Liver (tissue), 9 donors: ENCODE results near the gene PFN3. TPM values are rescaled to one million over a fixed set of nuclear protein-coding genes. Genes with fewer than 3 reads are reported as not detected.
A peak's percentile ranks its signal among the peaks of the same experiment; 100 is the strongest.

Source experiments
- DNase-seq: peaks from one replicate; pipeline ENCODE4 v3.0.0-alpha.2; 2017; ENCODE audit warnings: low spot score
- H3K27ac ChIP-seq, 2 donors: one replicate each; pipeline ENCODE4 v1.7.0; 2013; ENCODE audit warnings: inconsistent platforms in 2 of 2, low read length in 2 of 2, control low read depth in 1 of 2, low read depth in 1 of 2, mild to moderate bottlenecking in 1 of 2
- H3K27me3 ChIP-seq, 4 donors: one replicate each; pipeline versions ENCODE4 v1.6.1 to v1.7.0; 2013; ENCODE audit warnings: low read length in 3 of 4, inconsistent platforms in 1 of 4, mild to moderate bottlenecking in 1 of 4, moderate library complexity in 1 of 4; ENCODE audit not compliant: control insufficient read depth in 4 of 4, insufficient read depth in 4 of 4
- H3K36me3 ChIP-seq, 4 donors: one replicate each; pipeline versions ENCODE4 v1.6.1 to v1.7.0; 2013; ENCODE audit warnings: low read length in 3 of 4, mild to moderate bottlenecking in 3 of 4, low read depth in 1 of 4, moderate library complexity in 1 of 4; ENCODE audit not compliant: control insufficient read depth in 4 of 4, insufficient read depth in 3 of 4
- H3K4me1 ChIP-seq, 4 donors: one replicate each; pipeline versions ENCODE4 v1.6.1 to v1.7.0; 2013; ENCODE audit warnings: low read length in 3 of 4, mild to moderate bottlenecking in 3 of 4, moderate library complexity in 1 of 4; ENCODE audit not compliant: control insufficient read depth in 4 of 4, insufficient read depth in 4 of 4
- H3K4me3 ChIP-seq, 3 donors: one replicate each; pipeline versions ENCODE4 v1.6.1 to v1.7.0; 2013; ENCODE audit warnings: low read length in 3 of 3, control low read depth in 1 of 3, low read depth in 1 of 3, mild to moderate bottlenecking in 1 of 3
- H3K9ac ChIP-seq, 2 donors: one replicate each; pipeline ENCODE4 v1.7.0; 2013; ENCODE audit warnings: low read length in 2 of 2, mild to moderate bottlenecking in 2 of 2, moderate library complexity in 2 of 2, control low read depth in 1 of 2, low read depth in 1 of 2
- H3K9me3 ChIP-seq, 4 donors: one replicate each; pipeline versions ENCODE4 v1.6.1 to v1.7.0; 2013; ENCODE audit warnings: low read length in 3 of 4; ENCODE audit not compliant: control insufficient read depth in 4 of 4
- ATF3 ChIP-seq: IDR thresholded peaks from 2 replicates; pipeline ENCODE4 v1.6.1; 2016; ENCODE audit warnings: antibody characterized with exemption
- EGR1 ChIP-seq, 2 donors: IDR thresholded peaks; 2 replicates each; pipeline ENCODE4 v1.6.1; 2016 to 2018; ENCODE audit warnings: antibody characterized with exemption in 2 of 2, low read depth in 2 of 2
- FOXA1 ChIP-seq: IDR thresholded peaks from 2 replicates; pipeline ENCODE4 v1.6.1; 2016; ENCODE audit warnings: antibody characterized with exemption
- FOXA2 ChIP-seq: IDR thresholded peaks from 2 replicates; pipeline ENCODE4 v1.6.1; 2016; ENCODE audit warnings: antibody characterized with exemption
- GABPA ChIP-seq, 2 donors: IDR thresholded peaks in 1 of 2; conservative IDR thresholded peaks in 1 of 2; 2 replicates each; pipeline ENCODE4 v1.6.1; 2016; ENCODE audit warnings: antibody characterized with exemption in 2 of 2, mild to moderate bottlenecking in 1 of 2, moderate library complexity in 1 of 2
- HNF4A ChIP-seq, 2 donors: conservative IDR thresholded peaks; 2 replicates each; pipeline ENCODE4 v1.6.1; 2016; ENCODE audit warnings: antibody characterized with exemption in 2 of 2, mild to moderate bottlenecking in 2 of 2
- HNF4G ChIP-seq: IDR thresholded peaks from 2 replicates; pipeline ENCODE4 v1.6.1; 2016; ENCODE audit warnings: antibody characterized with exemption
- JUND ChIP-seq, 2 donors: IDR thresholded peaks; 2 replicates each; pipeline ENCODE4 v1.6.1; 2016; ENCODE audit warnings: antibody characterized with exemption in 2 of 2
- NR2F2 ChIP-seq: IDR thresholded peaks from 2 replicates; pipeline ENCODE4 v1.6.1; 2016; ENCODE audit warnings: antibody characterized with exemption
- RAD21 ChIP-seq, 2 donors: IDR thresholded peaks; 2 replicates each; pipeline ENCODE4 v1.6.1; 2016; ENCODE audit warnings: antibody characterized with exemption in 2 of 2, mild to moderate bottlenecking in 2 of 2
- REST ChIP-seq: IDR thresholded peaks from 2 replicates; pipeline ENCODE4 v1.6.1; 2016; ENCODE audit warnings: antibody characterized with exemption, mild to moderate bottlenecking
- RXRA ChIP-seq, 2 donors: IDR thresholded peaks; 2 replicates each; pipeline ENCODE4 v1.6.1; 2017 to 2018; ENCODE audit warnings: antibody characterized with exemption in 2 of 2, mild to moderate bottlenecking in 1 of 2
- SP1 ChIP-seq: IDR thresholded peaks from 2 replicates; pipeline ENCODE4 v1.6.1; 2018; ENCODE audit warnings: antibody characterized with exemption, mild to moderate bottlenecking
- TAF1 ChIP-seq: conservative IDR thresholded peaks from 2 replicates; pipeline ENCODE4 v1.6.1; 2016; ENCODE audit warnings: antibody characterized with exemption, mild to moderate bottlenecking
- YY1 ChIP-seq: IDR thresholded peaks from 2 replicates; pipeline ENCODE4 v1.6.1; 2016; ENCODE audit warnings: antibody characterized with exemption, mild to moderate bottlenecking
- WGBS: extraction: QIAGEN DNeasy Blood & Tissue Kit; methylation state at CpG from one replicate; pipeline ENCODE4 v1.1.7; 2013; 5-methylcytosine and 5-hydroxymethylcytosine counted together
- polyA plus RNA-seq, 2 donors: library from polyadenylated mRNA; stranded (reverse) in 1 of 2; unstranded in 1 of 2; fragments of 200-250 nt in 1 of 2; fragments of >200 nt in 1 of 2; fragmentation: Nextera tagmentation in 1 of 2; extraction: Ambion mirVana in 1 of 2; gene quantifications; one replicate each; pipeline versions ENCODE4 v1.2.1 to v1.2.3, GENCODE V29; 2013 to 2015
- total RNA-seq, 2 donors: library from RNA; depleted of rRNA; stranded (reverse); fragments of >200 nt; gene quantifications; one replicate each; pipeline ENCODE4 v1.2.3, GENCODE V29; 2014
- TF ChIP-seq, protein P1 (sequence below): fragments of 150-350 bp; IDR thresholded peaks from 2 replicates; pipeline ENCODE4 v1.5.1; 2017; ENCODE audit warnings: improper control_type of control experiment, low read depth, low read length; ENCODE audit not compliant: missing input control
- TF ChIP-seq, protein P2 (sequence below): IDR thresholded peaks from 2 replicates; pipeline ENCODE4 v1.6.1; 2016; ENCODE audit warnings: antibody characterized with exemption
- TF ChIP-seq, protein P3 (sequence below): IDR thresholded peaks from 2 replicates; pipeline ENCODE4 v1.6.1; 2016; ENCODE audit warnings: antibody characterized with exemption
- donor health status: healthy.
- donor health status: healthy.
- donor health status: healthy.
- donor health status: healthy.
- donor health status: healthy.

The PFN3 gene
- total and polyA plus RNA-seq, 4 donors: not detected

DNA sequence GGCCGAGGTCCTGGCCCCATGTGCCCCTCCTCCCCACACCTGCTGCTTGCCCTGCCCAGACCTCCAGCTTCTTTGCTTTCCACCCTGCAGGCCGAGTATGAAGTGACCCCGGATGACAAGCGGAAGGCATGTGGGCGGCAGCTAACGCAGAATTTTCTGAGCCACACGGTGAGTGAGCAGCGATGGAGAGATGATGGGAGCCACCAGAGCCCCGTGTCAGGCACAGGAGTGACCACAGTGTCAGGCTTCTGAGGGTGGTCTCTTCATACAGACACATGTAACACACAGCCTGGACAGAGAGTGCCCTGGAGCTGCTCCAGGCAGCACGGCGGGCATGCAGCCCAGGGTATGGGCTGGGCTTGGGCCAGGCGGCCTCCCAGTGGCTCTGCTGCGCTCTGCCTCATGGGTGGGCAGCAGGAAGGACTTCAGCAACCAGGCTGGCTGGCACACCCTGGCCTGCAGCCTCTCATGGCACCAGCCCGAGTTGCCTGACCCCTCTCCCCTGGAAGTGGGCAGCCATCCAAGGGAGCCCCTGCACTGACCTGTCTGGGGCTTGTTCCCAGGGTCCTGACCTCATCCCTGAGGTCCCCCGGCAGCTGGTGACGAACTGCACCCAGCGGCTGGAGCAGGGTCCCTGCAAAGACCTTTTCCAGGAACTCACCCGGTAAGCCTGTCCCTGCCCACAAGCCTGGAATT is 31.8 kb upstream of the PFN3 start:
- Histone ChIP-seq H3K27ac (peak overlapping the region in 1 of 2 donors; percentile 55), H3K36me3 (peaks cover 6 to 23% (median 14%) of the 10 kb centered on the region in 4 donors)

More for the DNA sequence above, 31.8 kb upstream of the PFN3 start:
- 86% methylated on average over 18 of the region's 18 CpGs for WGBS
- TF ChIP-seq, protein P1, sequence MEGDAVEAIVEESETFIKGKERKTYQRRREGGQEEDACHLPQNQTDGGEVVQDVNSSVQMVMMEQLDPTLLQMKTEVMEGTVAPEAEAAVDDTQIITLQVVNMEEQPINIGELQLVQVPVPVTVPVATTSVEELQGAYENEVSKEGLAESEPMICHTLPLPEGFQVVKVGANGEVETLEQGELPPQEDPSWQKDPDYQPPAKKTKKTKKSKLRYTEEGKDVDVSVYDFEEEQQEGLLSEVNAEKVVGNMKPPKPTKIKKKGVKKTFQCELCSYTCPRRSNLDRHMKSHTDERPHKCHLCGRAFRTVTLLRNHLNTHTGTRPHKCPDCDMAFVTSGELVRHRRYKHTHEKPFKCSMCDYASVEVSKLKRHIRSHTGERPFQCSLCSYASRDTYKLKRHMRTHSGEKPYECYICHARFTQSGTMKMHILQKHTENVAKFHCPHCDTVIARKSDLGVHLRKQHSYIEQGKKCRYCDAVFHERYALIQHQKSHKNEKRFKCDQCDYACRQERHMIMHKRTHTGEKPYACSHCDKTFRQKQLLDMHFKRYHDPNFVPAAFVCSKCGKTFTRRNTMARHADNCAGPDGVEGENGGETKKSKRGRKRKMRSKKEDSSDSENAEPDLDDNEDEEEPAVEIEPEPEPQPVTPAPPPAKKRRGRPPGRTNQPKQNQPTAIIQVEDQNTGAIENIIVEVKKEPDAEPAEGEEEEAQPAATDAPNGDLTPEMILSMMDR: no peak
- no peak for TF ChIP-seq HNF4A (conservative IDR thresholded peaks at IDR 0.05)
- no peak for TF ChIP-seq ATF3
- TF ChIP-seq RAD21 (IDR thresholded peaks at IDR 0.05): no peak
- TF ChIP-seq TAF1: no peak
- TF ChIP-seq SP1: no peak
- no peak for TF ChIP-seq JUND (IDR thresholded peaks at IDR 0.05)
- TF ChIP-seq, protein P2, sequence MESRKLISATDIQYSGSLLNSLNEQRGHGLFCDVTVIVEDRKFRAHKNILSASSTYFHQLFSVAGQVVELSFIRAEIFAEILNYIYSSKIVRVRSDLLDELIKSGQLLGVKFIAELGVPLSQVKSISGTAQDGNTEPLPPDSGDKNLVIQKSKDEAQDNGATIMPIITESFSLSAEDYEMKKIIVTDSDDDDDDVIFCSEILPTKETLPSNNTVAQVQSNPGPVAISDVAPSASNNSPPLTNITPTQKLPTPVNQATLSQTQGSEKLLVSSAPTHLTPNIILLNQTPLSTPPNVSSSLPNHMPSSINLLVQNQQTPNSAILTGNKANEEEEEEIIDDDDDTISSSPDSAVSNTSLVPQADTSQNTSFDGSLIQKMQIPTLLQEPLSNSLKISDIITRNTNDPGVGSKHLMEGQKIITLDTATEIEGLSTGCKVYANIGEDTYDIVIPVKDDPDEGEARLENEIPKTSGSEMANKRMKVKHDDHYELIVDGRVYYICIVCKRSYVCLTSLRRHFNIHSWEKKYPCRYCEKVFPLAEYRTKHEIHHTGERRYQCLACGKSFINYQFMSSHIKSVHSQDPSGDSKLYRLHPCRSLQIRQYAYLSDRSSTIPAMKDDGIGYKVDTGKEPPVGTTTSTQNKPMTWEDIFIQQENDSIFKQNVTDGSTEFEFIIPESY: no peak
- no peak for TF ChIP-seq EGR1 (IDR thresholded peaks at IDR 0.05; ENCODE audit: low read depth in 2 of 2)
- TF ChIP-seq FOXA1: no peak
- TF ChIP-seq FOXA2: no peak
- TF ChIP-seq YY1: no peak
- TF ChIP-seq GABPA (IDR thresholded peaks at IDR 0.05 in 1 of 2, conservative IDR thresholded peaks at IDR 0.05 in 1 of 2): no peak
- TF ChIP-seq, protein P3, sequence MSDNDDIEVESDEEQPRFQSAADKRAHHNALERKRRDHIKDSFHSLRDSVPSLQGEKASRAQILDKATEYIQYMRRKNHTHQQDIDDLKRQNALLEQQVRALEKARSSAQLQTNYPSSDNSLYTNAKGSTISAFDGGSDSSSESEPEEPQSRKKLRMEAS: no peak
- no peak for TF ChIP-seq HNF4G
- TF ChIP-seq NR2F2: no peak
- no peak for TF ChIP-seq RXRA (IDR thresholded peaks at IDR 0.05)
- no peak for TF ChIP-seq REST
- Histone ChIP-seq H3K27me3 (no peaks in the 10 kb centered on the region), H3K4me3 (no peak overlapping the region), H3K9ac (no peak overlapping the region), H3K9me3 (no peaks in the 10 kb centered on the region), H3K4me1 (peaks cover 0 to 15% (median 9%) of the 10 kb centered on the region in 4 donors)
- DNase-seq: no peak
